GM21447 (cell line): ENCODE data around the gene LAYN.

Source experiments
- ATAC-seq: cut with Tn5 transposase; IDR thresholded peaks from one replicate; pipeline ENCODE4 v1.9.1; 2021; ENCODE audit not compliant: unreplicated experiment

The LAYN gene

GRCh38 chr11:111561306-111561705 is 20.8 kb downstream of the LAYN start:
- ATAC-seq = no peak

GRCh38 chr11:111561791-111562325 is 21.3 kb downstream of the LAYN start:
- ATAC-seq = no peak

DNA sequence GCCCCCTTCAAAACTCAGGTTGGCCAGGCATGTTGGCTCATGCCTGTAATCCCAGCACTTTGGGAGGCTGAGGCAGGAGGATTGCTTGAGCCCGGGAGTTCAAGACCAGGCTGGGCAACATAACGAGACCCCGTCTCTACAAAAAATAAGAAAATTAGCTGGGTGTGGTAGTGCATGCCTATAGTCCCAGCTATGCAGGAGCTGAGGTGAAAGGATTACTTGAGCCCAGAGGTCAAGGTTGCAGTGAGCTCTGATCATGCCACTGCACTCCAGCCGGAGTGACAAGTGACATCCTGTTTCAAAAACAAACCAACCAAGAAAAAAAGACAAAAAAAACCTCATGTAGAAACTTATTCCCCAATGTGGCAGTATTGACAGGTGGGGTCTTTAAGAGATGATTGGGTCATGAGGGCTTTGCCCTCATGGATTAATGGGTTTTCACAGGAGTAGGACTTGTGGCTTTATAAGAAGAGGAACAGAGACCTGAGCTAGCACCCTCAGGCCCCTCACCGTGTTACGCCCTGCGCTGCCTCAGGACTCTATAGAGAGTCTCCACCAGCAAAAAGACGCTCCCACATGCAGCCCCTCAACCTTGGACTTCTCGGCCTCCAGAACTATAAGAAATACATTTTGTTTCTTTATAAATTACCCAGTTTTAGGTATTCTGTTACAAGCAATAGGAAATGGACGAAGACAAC is 22.3 kb downstream of the LAYN start:
- no peak for ATAC-seq

DNA sequence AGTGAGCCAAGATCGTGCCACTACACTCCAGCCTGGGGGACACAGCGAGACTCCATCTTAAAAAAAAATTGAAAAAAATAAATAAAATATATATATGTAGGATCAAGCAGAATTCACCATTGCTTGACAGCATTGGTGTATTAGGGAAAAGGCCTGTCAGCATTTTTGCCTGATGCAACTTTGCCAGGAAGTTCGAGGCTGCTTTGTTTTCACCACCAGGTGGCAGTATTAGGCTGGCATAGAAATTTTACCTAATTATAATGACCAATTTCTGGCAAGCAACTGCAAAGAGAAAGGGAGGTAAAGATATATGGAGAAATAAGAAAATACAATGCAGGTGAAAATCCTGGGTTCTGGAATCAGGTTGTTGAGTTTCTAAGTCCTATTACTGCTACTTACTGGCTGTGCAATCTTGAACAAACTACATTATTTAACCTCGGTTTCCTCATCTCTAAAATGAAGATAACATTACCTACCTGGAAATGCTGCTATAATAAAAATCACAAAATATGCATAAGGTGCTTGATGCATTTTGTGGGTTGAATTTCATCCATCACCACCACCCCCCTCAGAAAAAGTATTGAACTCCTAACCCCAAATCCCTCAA is 24.7 kb downstream of the LAYN start:
- ATAC-seq = no peak

DNA sequence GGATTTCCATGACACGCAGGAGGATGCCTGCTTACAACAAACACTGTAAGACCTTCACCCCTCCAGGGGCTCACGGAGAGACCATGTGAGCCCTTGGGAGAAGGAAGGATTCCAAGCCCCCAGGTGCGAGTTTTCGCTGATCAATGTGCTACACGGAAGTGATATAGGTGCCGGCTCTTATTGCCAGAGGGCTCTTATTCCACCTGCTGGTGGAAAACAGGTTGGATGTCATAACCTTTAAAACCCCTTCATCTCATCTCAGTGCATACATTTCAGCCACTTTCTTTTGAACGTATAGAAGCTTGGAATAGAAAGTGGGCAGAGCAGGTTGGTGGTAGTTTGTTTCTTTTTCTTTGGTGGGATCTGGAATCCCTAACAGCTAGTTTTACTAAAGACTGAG is 25.8 kb downstream of the LAYN start:
- ATAC-seq = no peak

DNA sequence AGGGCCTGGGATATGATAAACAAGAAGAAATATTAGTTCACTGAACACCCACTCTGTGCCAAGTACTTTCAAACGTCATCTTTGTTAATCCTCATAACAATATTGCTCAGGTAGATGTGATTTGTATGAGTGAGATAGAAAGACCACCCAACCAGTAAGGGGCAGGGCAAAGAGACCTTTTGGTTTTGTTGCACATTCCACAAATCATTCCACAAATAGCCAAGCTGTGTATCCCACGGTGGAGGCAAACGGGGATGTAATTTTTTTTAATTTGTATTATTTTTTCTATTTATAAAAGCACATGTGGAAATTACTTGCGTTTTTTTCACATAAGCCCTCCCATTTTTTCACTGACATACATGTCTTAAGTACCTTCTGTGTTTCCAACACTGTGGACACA is 29.0 kb downstream of the LAYN start:
- no peak for ATAC-seq

DNA sequence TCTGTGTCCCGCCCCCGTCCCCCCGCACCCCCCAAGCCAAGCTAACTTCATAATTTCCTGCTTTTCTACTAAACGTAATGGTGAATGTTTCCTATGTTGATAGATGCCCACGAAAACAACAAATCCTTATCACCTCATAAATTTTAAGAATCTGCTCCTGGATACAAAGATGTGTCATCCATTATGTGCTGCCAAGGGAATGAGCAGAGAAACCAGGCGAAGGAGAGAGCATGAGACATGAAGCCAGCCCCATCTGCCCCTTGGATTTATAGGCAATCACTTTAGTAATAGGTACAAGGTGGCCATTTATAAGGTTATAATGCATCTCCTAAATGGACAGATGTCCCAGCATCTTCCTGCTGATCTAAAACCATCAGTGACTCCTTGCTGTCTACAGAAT is 30.3 kb downstream of the LAYN start:
- no peak for ATAC-seq

- ATAC-seq = no peak
Observed at GRCh38 chr11:111571829-111572501, 31.4 kb downstream of the LAYN start.

- no peak for ATAC-seq
Observed at GRCh38 chr11:111572581-111572980, 32.1 kb downstream of the LAYN start.

DNA sequence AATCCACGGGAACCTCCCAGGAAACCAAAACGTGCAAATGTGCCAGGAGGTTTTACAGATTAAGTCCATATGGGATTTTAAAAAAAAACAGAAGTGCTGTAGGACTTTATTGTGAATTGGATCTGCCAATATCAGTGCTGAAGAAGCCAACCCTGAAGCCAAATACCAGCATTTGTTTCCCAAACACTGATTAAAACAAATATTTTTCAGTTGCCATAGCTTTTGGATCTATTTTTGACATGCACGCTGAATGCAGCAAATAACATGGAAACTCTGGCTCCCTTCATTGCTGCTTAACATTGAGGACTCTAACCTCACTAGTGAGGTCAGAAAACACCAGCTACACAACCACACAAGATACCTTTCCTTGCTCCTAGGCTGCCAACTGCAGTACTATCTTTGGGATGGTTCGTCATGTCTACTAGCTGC is 33.3 kb downstream of the LAYN start:
- ATAC-seq = no peak

- no peak for ATAC-seq
Observed at GRCh38 chr11:111574373-111575225, 34.1 kb downstream of the LAYN start.

DNA sequence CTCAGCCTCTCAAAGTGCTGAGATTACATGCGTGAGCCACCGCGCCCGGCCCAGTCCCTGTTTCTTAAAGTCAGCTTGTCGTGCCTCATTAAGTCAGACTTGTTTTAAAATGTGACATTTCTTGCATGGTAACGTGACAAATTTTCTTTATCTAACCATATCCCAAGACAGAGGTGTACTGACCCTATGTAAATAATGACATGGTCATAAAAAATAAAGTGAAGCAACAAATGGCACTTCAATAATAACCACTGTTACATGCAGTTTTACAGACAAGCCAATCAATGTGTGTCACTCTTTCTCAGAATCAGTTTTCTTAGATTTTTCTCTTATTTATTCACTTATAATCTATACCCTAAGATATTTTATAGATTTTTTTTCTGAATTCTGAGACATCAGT is 35.2 kb downstream of the LAYN start:
- ATAC-seq = no peak

DNA sequence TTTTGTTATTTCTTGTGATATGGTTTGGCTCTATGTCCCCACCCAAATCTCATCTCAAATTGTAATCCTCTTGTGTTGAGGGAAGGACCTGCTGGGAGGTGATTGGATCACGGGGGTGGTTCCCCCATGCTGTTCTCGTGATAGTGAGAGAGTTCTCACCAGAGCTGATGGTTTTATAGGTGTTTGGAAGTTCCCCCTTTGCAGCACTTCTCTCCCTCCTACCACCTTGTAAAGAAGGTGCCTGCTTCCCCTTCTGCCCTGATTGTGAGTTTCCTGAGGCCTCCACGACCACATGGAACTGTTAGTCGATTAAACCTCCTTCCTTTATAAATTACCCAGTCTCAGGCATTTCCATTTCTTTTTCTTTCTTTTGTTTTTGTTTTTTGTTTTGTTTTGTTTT is 37.3 kb downstream of the LAYN start:
- ATAC-seq = no peak

- no peak for ATAC-seq
Observed at GRCh38 chr11:111581341-111581740, 40.8 kb downstream of the LAYN start.

DNA sequence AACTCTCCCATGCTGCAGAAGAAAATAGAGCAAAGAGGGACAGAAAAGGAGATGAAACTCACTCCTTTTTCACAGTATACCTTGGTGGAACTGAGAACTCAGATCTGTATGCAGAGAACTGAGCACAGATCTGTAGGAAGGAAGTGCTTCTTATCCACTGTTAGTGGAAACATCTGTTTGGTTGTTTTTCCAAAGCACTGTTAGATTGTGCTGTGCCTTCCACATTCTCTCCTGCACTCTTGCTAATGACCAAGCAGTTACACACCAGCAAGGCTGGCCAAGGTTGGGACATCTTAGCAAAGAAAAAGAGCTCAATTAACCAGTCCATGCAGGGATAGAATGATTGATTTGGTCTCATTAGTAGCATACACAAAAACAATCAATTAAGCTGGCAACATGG is 41.6 kb downstream of the LAYN start:
- ATAC-seq = no peak

GRCh38 chr11:111582881-111583280 is 42.4 kb downstream of the LAYN start:
- no peak for ATAC-seq

DNA sequence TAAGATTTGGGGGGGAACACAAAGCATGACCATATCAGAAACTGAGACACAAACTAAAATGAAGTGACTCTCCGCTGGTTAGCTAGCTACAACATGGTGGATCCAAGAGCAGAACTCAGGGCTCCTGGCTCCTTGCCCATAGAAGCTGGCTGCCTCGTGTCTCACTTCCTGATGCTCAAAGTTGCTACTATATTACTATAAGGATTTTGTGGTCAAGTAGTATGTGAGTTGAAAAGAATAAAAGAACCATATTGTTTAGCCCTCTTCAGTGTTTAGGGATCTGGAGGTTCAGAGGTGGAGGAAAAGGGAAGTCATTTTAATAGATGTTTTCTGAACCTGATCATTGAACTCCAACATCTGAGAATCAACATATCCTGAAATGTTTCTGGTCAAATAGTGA is 44.9 kb downstream of the LAYN start:
- no peak for ATAC-seq

GRCh38 chr11:111586388-111586831 is 45.9 kb downstream of the LAYN start:
- ATAC-seq = no peak

DNA sequence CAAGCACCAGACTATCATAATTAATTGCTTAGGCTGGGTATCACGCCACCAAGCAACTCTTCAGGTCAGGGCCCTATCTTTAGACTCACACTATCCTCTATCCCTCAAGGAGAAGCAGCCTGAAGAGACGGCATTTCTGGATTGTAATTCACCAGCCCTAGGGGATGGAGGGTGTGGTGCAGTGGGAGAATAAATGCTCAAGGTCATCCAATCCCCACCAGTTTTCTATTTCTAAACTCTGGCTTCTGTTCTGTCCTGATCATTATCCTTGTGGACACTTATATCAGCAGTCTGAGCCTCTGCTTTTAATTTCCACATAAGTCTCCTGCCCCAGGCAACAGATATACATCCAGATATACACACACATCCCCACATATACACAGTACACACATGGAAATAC is 48.6 kb downstream of the LAYN start:
- no peak for ATAC-seq

DNA sequence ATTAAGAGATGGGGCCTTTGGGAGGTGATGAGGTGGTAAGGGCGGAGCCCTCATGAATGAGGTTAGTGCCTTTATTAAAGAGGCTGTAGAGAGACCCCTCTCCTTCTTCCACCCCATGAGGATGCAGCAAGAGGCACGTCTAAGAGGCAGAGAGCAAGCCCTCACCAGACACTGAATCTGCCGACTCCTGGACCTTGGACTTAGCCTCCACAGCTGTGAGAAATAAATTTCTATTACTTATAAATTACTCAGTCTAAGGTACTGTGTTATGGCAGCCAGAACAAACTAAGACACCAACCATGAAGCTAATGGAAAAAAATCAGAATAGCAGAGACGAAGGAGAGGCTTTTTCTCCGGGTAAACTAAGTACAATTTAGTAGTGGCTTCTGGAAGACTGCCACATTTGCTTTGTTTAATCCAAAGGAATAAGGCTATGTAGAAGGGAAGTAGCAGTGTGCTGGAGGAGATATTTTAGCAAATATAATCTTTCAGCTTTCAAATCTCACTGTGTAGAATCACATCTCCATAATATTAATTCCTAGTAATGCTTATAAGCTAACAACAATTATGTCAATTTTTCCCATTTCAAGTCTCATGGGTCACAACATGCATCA is 49.5 kb downstream of the LAYN start:
- no peak for ATAC-seq
